ENCODE measurements around the gene PALB2.

PALB2 gene

GRCh38 chr16:23580391-23580790 is 60.7 kb downstream of the PALB2 start:
- no peak for DNase-seq

- no peak for DNase-seq
Measured at GRCh38 chr16:23579371-23579770, 61.7 kb downstream of the PALB2 start.

- DNase-seq = no peak
Measured at GRCh38 chr16:23578101-23578830, 62.8 kb downstream of the PALB2 start.

DNA sequence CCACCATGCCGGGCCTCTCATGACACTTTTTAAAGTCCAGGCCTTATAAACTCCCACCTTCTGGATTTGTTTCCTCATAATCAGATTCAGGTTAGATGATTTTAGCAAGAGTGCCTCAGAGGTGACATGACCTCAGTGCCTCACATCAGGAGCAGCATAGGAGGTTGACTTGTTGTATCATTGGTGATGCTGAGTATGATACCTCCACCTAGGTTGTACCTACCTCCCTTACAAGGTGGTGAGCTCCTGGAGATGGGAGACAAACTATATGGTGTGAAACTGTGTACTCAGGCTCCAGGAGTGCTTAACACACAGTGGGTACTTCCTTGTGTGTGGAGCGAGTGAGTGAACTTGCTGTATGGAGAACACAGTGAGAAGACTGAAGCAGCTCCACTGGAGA is 63.6 kb downstream of the PALB2 start:
- DNase-seq = no peak

- DNase-seq = no peak
Measured at GRCh38 chr16:23575834-23576233, 65.3 kb downstream of the PALB2 start.

DNA sequence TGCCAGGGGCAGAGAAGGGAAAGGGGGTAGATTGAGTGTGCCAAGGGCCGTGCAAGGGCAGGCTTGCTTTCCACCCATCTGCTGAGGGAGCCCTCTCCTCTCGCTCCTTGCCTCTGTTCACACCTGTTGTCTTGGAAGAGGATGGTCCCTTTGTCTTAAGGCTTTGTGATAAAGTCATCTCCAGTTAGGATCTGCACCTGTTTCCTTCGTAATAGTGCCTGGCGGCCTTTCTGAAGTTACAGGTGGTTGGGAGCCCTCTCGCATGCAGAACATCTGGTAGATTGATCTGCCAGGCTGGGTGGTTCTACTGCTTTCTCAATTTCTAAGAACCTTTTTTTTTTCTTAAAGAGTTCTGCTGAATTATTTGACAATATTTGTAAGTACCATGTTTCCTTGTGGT is 67.3 kb downstream of the PALB2 start:
- DNase-seq = no peak

GRCh38 chr16:23572394-23572793 is 68.7 kb downstream of the PALB2 start:
- no peak for DNase-seq

DNA sequence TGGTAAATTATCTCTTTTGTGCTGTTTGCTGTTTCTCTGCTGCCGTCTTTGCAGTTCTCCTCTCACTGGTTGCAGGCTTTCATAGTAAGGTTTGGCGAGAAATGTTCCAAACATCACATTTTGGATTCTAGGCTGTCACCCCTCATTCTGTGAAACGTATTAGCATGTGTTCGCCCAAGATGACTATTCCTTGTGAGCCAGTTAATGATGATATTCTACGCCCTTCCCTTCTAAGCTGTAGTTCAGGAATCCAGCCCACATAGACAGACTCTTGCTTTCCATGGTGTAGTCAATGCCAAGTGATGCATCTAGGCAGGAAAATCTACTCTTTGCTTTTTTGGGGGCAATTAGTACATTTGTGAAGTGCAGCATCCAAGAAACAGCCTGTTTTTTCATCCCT is 69.2 kb downstream of the PALB2 start:
- DNase-seq = no peak

GRCh38 chr16:23570992-23571632 is 70.0 kb downstream of the PALB2 start:
- DNase-seq = no peak

DNA sequence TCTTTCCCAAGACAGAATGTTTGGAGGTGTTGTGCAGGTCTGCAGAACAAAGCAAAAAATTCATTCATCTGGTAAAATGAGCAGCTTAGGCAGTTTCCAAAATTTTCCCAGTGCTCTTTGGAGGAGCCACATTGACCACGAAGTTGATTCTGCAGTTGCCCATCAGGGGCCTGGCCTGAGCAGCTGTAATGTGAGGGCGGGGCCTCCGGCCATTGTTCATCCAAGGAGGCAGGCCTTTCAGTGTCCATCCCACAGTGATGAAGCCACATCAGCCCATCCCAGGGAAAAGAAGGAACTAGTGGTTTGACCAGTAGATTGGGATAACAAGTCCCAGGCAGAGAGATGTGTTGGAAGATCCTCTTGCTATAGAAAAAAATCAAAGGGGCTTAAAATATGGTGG is 73.5 kb downstream of the PALB2 start:
- DNase-seq = no peak

- DNase-seq = no peak
Measured at GRCh38 chr16:23566724-23567123, 74.4 kb downstream of the PALB2 start.

- no peak for DNase-seq
Measured at GRCh38 chr16:23564575-23565363, 76.3 kb downstream of the PALB2 start.

- DNase-seq = no peak
Measured at GRCh38 chr16:23563186-23563585, 77.9 kb downstream of the PALB2 start.

GRCh38 chr16:23562505-23562904 is 78.6 kb downstream of the PALB2 start:
- no peak for DNase-seq

DNA sequence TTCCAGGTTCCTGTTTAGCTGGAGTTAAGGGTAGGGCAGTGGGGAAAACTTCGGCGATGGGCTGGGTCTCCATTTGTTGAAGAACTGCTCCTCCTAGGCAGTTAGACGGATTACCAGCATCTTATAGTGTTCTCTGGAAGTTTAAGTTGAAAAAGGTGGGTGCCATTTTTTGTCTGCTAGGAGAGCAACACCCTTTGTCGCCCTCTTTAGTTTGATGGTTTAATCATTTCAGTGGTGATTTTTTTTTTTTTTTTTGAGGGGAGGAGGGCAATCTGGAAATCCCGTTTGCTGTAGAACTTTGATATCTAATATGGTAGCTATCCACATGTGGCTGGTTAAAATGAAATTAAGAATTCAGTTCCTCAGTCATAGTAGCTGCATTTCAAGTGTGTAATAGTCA is 79.5 kb downstream of the PALB2 start:
- no peak for DNase-seq

- no peak for DNase-seq
Measured at GRCh38 chr16:23557779-23558702, 83.1 kb downstream of the PALB2 start.

GRCh38 chr16:23556881-23557778 is 84.0 kb downstream of the PALB2 start, which contains the start of the genes EARS2 and UBFD1:
TSS of gene EARS2 (minus strand) at chr16:23557350. CDS start at chr16:23557343, 7 bp downstream.
TSS of gene UBFD1 (plus strand) at chr16:23557727. CDS start at chr16:23557743, 16 bp downstream.
- peak; percentile 95 for DNase-seq

DNA sequence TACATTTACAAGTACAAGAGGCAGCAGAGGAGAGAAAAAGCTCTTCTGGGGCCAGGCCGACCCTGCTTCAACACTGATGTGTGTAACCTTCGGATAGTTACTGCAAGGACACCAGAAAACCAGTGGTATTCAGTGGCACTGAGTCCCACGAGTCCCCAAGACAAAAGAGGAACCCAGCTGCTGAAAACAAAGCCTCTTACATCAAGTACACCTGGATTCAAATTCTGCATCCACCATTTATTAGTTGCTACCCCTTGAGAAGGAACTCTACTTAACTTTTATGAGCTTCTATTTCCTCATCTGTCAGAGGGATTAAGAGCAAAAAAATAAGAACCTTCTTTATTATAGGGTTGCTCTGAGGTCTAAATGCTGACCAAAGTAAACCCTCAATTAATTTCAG is 86.6 kb downstream of the PALB2 start:
- no peak for DNase-seq
